Left cardiac atrium (tissue), 4 donors: ENCODE measurements around the gene COA1. TPM values are rescaled to one million over a fixed set of nuclear protein-coding genes. Genes with fewer than 3 reads are reported as not detected.

Source experiments
- ATAC-seq, 2 donors: fragments of 200-7000 bp; cut with Tn5 transposase; one replicate each; pipeline ENCODE4 v1.9.1; 2020; ENCODE audit warnings: mild to moderate bottlenecking in 2 of 2, moderate library complexity in 2 of 2
- DNase-seq: peaks from one replicate; pipeline ENCODE4 v3.0.0-alpha.2; 2020
- intact Hi-C, 2 donors: fragments of 100-400 bp; cut with DNase I; formaldehyde crosslinking; loops; one replicate each; pipeline versions ENCODE4 v1.14.1 to v1.15.1; 2022 to 2023
- total RNA-seq, 2 donors: library from RNA; stranded (reverse); fragmentation: NEBNext Ultra II Directional; extraction: Animal tissue kit (Norgen Biotek cat#: 25700); gene quantifications; one replicate each; pipeline ENCODE4 v1.2.1, GENCODE V29; 2021
- donor health status: DM: no; HTN: yes; CAD: no.
- donor health status: DM: no; HTN: yes; CAD: no; lungs with severe emphysema.
- donor health status: DM: yes; HTN: yes; CAD: no.
- donor health status: Dilated cardiomyopathy.

The COA1 gene
- total RNA-seq, 2 donors from 2014 or later = 52.7 to 55.4 TPM

DNA sequence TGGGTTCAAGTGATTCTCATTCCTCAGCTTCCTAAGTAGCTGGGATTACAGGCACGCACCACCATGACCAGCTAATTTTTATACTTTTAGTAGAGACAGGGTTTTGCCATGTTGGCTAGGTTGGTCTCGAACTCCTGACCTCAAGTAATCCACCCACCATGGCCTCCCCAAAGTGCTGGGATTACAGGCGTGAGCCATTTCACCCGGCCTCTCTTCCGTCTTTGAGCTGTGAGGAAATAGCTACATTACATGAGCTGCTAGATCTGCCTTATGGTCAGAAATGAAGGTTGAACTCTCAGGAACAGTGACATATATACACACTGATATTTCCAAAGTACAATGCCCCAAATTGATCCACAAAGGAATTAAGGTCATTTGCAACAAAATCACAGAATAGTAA lies 31.5 kb upstream of the COA1 start:
- intact Hi-C loops = no loop called here
- DNase-seq = no peak
- ATAC-seq = no peak

DNA sequence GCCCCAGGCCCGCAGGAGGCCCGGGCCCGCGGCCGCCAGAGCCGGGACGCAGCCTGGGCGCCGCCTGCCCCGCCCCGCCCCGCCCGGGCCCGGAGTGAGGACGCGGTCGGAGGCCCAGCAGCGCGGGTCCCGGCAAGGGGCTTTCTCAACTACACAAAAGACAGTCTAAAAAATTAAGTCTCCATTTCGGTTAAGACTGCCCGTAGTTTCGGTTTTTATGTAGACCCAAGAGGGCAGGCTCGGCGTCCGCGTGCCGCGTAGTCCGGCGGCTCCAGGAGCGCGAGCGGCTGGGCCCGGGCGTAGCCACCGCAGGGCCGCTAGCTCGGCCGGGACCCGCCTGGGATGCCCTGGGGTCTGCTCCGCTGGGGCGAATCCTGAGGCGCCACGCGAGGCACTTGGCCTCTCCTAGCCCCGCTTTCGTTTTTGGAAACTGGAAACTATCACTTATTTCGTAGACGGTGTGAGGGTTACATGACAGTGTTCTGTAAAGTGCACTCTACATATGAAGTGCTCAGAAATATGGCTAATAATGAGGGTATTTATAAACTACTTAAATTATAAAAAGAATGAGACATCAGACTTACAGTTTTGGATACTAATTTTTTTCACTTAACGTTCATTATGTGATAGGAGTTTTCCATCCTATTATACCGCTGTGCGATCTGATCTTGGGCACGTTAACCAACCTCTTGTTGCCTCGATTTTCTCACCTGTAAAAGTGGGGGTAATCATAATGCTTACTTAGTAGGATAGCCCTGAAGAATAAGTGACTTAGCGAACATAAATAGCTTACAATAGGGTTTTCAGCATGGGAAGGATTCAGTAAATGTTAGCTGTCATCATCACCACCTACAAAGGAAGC lies 29.7 kb upstream of the COA1 start:
- intact Hi-C loops = no loop called here
- ATAC-seq = peak; percentile 82 to 86
- peak; percentile 52 for DNase-seq

DNA sequence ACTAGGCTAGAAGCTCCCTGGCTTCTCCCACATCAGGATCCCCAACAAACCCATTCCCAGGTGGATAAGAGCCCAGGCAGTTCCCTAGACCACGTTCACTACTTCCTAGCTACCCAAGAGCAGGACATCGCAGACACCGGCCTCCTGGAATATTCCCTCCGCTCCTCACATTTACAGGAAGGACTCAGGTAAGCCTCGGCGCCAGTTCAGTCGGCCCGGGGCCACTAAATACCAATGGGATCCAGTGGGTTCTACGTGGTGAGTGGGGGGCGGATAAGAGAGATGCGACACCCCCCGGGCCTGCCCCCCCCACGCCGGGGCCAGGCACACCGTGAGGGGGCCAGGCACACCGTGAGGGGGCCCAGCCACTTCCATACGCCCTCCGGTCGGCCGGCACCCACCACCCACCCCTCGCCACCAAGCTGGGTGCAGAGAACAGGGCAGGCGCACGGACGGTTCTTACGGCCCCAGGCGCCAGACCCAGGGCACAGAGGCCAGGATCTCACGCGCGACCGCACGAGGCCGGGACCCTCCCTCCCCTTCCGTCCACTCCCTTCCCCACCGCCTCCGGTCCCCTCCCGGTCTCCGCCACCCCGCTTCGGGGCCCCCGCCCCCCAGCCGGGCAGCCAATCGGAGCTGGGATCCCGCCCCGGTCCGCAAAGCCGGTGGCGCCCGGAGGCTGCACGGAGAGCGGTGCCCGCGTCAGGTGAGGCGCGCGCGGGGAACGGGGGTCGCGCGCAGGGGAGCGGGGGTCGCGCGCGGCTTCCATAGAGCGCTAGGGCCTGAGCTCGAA lies 28.9 kb upstream of the COA1 start, which contains the start of gene BLVRA:
Gene BLVRA (plus strand): TSS at position 652 of the 793 bp plus-strand sequence. CDS start 12,479 bp downstream, outside the sequence.
- intact Hi-C loops = no loop called here
- DNase-seq (peak; percentile 74), ATAC-seq (peak; percentile 91 to 94)

- intact Hi-C loops = no loop called here
- DNase-seq (no peak), ATAC-seq (no peak)
These were observed 27.9 kb upstream of the COA1 start for GRCh38 chr7:43757073-43757720.

DNA sequence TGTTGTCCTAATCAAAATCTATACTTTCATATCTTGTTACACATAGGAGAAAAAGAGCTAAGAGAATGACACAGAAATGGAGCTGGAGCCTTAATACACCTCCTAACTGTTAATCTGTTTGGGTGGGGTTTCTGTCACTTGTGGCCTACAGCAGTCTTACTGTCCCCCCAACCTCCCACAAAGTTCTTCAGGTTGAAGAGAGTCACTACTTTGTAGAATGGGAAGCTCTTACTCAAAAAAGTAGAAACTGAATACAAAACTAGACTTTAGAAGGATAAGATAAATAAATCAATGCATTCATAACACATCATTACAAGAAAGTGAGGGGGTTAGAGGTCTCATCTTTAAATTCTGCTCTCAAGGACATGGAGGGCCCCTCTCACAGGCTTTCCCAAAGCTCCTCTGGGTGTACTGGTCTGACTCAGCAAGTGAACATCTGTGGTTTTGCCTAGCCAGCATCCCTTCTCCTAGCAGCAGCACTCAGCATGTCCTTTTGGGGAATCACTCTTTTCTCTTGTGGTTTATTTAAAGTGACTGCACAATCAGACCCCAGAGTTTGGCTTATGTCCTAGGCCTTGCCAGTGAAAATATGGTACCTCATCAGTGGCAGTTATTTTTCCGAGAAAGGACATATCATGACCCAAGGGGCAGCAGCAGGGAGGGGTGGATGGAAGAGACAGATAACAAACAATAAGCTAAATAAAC lies 27.2 kb upstream of the COA1 start:
- DNase-seq = no peak
- intact Hi-C loops = no loop called here
- ATAC-seq = peak in 1 of 2 donors; percentile 28

DNA sequence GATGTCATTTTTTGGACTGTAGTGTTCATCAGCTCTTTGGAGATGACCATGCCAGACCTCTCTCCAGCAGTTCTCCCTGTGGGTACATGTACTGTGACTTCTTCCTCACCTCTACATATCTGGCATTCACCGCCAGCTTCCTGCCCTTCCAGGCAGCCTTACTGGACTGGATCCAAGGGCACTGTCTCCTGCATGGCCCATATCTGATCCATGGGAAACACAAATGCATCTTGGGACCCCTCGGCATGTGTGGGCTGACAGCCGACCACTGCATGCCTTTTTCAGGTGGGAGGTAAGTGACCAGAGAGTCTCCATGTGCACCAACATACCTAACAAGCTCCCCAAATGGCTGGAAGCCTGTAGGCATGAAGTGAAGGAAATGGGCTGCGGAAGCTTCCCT lies 25.3 kb upstream of the COA1 start:
- DNase-seq (no peak), ATAC-seq (no peak)
- intact Hi-C loops = no loop called here

GRCh38 chr7:43753843-43754242 lies 24.5 kb upstream of the COA1 start:
- intact Hi-C loops = no loop called here
- ATAC-seq (no peak), DNase-seq (no peak)

GRCh38 chr7:43753271-43753810 lies 24.0 kb upstream of the COA1 start:
- intact Hi-C loops = no loop called here
- DNase-seq (no peak), ATAC-seq (no peak)

DNA sequence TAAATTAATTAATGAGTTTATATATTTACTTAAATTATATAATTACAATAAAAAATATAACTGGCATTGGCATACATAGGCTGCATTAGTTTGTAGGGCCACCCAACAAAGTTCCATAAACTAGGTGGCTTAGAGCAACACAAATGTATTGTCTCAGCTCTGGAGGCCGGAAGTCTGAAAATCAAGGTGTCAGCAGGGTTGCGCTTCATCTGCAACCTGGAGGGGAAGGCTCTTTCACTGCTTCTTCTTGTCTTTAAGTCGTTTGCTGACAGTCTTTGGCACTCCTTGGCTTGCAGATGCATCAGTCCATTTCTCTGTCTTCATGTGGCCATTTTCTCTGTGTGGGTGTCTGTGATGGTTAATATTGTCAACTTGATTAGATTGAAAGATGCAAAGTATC lies 23.1 kb upstream of the COA1 start:
- intact Hi-C loops = no loop called here
- DNase-seq (no peak), ATAC-seq (no peak)

GRCh38 chr7:43750016-43750887 lies 20.9 kb upstream of the COA1 start:
- DNase-seq = no peak

DNA sequence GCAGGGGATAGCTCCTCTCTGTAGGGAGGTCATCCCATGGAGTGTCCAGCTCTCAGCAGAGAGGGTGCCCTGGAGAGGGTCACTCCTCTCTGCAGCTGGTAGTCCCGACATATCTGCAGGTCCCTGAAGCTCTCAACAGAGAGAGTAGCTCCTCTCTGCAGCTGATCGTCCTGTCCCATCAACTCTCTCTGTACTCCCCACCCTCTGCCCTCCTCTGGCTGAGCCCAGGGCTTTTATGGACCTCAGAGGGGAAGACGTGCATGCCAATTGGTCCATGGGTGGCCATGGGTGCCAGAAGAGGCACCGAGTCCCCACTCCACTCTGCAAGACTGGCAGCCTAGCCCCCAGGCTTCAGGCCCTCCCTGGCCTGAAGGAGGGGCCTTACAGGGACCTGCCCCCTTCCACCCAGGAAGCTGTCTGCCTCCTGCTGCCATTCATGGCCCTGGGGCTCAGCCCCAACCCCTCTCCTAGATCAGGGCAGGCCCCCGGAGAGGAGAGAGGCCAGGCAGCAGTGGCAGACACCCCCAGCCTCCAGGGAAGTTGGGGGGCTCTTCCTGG lies 20.1 kb upstream of the COA1 start:
- intact Hi-C loops = no loop called here
- DNase-seq (no peak), ATAC-seq (no peak)

More at GRCh38 chr7:43750016-43750887, 20.9 kb upstream of the COA1 start:
- peak in 1 of 2 donors; percentile 82 for ATAC-seq
- intact Hi-C loops = no loop called here

GRCh38 chr7:43747328-43748105 lies 18.2 kb upstream of the COA1 start:
- intact Hi-C loops = no loop called here
- no peak for DNase-seq
- ATAC-seq = no peak

GRCh38 chr7:43742692-43743091 lies 13.4 kb upstream of the COA1 start:
- no peak for ATAC-seq
- intact Hi-C loops = no loop called here
- no peak for DNase-seq

DNA sequence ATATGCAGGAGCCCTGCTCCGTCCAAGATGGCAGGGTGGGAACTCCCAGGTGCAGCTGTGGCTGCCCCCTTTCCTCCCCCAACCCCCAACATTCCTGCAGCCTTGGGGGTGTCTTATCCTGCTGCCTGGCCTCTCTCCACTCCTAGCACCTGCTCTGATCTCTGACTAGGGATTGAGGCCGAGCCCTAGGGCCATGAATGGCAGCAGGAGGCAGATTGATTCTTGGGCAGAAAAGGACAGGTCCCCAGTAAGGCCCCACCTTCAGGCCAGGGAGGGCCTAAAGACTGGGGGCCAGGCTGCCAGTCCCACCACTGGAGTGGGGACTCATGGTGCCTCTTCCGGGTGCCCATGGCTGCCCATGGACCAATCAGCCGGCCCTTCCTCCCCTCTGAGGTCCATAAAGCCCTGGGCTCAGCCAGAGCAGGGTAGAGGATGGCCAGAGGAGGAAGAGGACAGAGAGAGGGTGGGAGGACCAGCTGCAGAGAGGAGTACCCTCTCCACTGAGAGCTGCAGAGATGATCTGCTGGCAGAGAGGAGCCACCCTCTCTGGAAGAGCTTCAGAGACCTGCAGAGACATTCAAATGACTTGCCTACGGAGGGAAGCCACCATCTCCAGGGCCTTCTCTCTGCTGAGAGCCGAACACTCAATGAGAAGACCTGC lies 8.3 kb upstream of the COA1 start:
- intact Hi-C loops = no loop called here
- no peak for DNase-seq
- no peak for ATAC-seq

DNA sequence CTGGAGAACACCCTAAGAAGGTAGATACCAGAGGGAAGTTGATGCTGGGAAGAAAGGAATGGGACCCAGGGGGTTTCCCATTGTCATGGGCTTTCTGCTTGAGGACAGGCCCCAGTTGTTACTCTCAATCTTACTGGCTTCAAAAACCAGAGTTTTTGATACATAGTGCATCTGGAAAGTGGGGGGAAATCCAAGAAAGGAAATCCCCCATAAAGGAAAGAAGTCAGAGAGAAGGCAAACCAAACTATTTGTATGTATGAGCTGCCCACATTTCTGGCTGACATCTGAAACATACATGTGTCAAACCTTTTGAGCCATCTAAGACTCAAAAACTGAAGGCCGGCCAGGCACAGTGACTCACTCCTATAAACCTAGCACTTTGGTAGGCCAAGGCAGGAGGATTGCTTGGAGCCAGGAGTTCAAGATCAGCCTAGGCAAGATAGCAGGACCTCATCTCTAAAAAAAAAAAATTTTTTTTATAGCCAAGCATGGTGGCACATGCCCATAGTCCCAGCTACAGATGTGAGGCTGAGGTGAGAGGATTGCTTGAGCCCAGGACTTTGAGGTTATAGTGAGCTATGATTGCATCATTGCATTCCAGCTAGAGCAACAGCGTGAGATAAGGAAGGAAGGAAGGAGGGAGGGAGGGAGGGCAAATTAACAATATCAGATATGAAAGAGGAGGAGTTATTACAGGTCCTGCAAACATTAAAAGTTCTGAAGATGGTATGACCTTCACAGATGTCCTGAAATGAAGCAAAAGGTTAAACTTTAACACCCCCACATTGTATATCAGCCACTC lies 6.7 kb upstream of the COA1 start:
- intact Hi-C loops = no loop called here
- ATAC-seq (peak in 1 of 2 donors; percentile 63), DNase-seq (no peak)

- intact Hi-C loops = no loop called here
- ATAC-seq (no peak), DNase-seq (no peak)
These were observed 6.1 kb upstream of the COA1 start for GRCh38 chr7:43735403-43735801.
